A549 (cell line): ENCODE data around the gene CCDC27. TPM values are rescaled to one million over a fixed set of nuclear protein-coding genes. Genes with fewer than 3 reads are reported as not detected.

ENCODE experiments used
- ATAC-seq, 2 experiments: fragments of 200-7000 bp in 1 of 2; fragments of >200 bp in 1 of 2; cut with Nextera tagmentation in 1 of 2; cut with Tn5 transposase in 1 of 2; 3 replicates each; pipeline versions ENCODE4 v1.8.0 to v1.9.1; 2018 to 2020; ENCODE audit warnings: mild to moderate bottlenecking in 1 of 2, moderate library complexity in 1 of 2
- CTCF ChIA-PET: fragments of 300-600 bp; sonication (Branson Sonifier 250); formaldehyde crosslinking; extraction: SDS; loops from one replicate; lab custom pipeline; 2021; ENCODE audit warnings: antibody characterized with exemption, inconsistent platforms; lab: Yijun Ruan, JAX
- POLR2A ChIA-PET: fragments of 350-600 bp; formaldehyde crosslinking; extraction: SDS; loops from one replicate; lab custom pipeline; 2021; ENCODE audit warnings: antibody characterized with exemption, inconsistent platforms; lab: Yijun Ruan, JAX
- DNase-seq, 2 experiments: peaks; one replicate each; pipeline versions ENCODE4 v3.0.0 to v3.0.0-alpha.2; 2011 to 2016; ENCODE audit warnings: low read depth in 1 of 2, low spot score in 1 of 2
- FAIRE-seq: peaks from 2 replicates; lab custom pipeline; 2011; peaks lifted over from hg19 to GRCh38; lab: Jason Lieb, UNC
- H3K27ac ChIP-seq, 2 experiments: fragments of >200 bp; sonication (Bioruptor Twin); formaldehyde crosslinking; 3 replicates each; pipeline ENCODE4 v1.5.1; 2016 to 2017
- H3K4me1 ChIP-seq: fragments of >200 bp; sonication (Bioruptor Twin); formaldehyde crosslinking; 3 replicates; pipeline ENCODE4 v1.6.1; 2016
- H3K4me2 ChIP-seq: fragments of >200 bp; sonication (Bioruptor Twin); formaldehyde crosslinking; 3 replicates; pipeline ENCODE4 v1.6.1; 2016
- H3K4me3 ChIP-seq: fragments of >200 bp; sonication (Bioruptor Twin); formaldehyde crosslinking; 3 replicates; pipeline ENCODE4 v1.5.1; 2016
- H3K9me3 ChIP-seq: fragments of >200 bp; sonication (Bioruptor Twin); formaldehyde crosslinking; 3 replicates; pipeline ENCODE4 v1.6.1; 2016
- CBX2 ChIP-seq: fragments of 200-600 bp; sonication (generic); IDR thresholded peaks from 2 replicates; pipeline ENCODE4 v1.6.1; 2016; ENCODE audit warnings: low read depth, mild to moderate bottlenecking, borderline replicate concordance
- CBX8 ChIP-seq: fragments of 200-600 bp; sonication (generic); IDR thresholded peaks from 2 replicates; pipeline ENCODE4 v1.6.1; 2016
- CEBPB ChIP-seq, 2 experiments: fragments of >200 bp in 1 of 2; sonication (Bioruptor Twin) in 1 of 2; formaldehyde crosslinking in 1 of 2; IDR thresholded peaks; 2 replicates each; pipeline ENCODE4 v1.6.1; 2012 to 2016
- CHD4 ChIP-seq: fragments of 200-600 bp; sonication (generic); IDR thresholded peaks from 2 replicates; pipeline ENCODE4 v1.6.1; 2016; ENCODE audit warnings: antibody characterized with exemption, mild to moderate bottlenecking, borderline replicate concordance
- EP300 ChIP-seq, 2 experiments: fragments of >200 bp; sonication (Bioruptor Twin); formaldehyde crosslinking; IDR thresholded peaks; 2 replicates in 1 of 2; 3 replicates in 1 of 2; pipeline ENCODE4 v1.6.1; 2016 to 2017
- FOSL2 ChIP-seq, 2 experiments: fragments of 450-650 bp in 1 of 2; fragments of >200 bp in 1 of 2; sonication (Bioruptor Twin) in 1 of 2; formaldehyde crosslinking; IDR thresholded peaks; 2 replicates each; pipeline versions ENCODE4 v1.5.0 to v1.6.1; 2016 to 2020; ENCODE audit warnings: mild to moderate bottlenecking in 1 of 2, moderate library complexity in 1 of 2
- GATA3 ChIP-seq: IDR thresholded peaks from 2 replicates; pipeline ENCODE4 v1.6.1; 2012; ENCODE audit warnings: borderline replicate concordance
- HOXB13 ChIP-seq: fragments of 250-450 bp; sonication (Bioruptor Pico); IDR thresholded peaks from 2 replicates; pipeline ENCODE4 v1.5.0; 2020; ENCODE audit warnings: low read depth, mild to moderate bottlenecking, moderate library complexity
- HOXB5 ChIP-seq: fragments of 250-450 bp; sonication (Bioruptor Pico); IDR thresholded peaks from 2 replicates; pipeline ENCODE4 v1.5.0; 2020; ENCODE audit warnings: mild to moderate bottlenecking, moderate library complexity
- JUN ChIP-seq, 2 experiments: fragments of >200 bp; sonication (Bioruptor Twin); formaldehyde crosslinking; IDR thresholded peaks; 2 replicates in 1 of 2; 3 replicates in 1 of 2; pipeline ENCODE4 v1.6.1; 2016 to 2017
- MYC ChIP-seq: IDR thresholded peaks from 2 replicates; pipeline ENCODE4 v1.6.1; 2012; ENCODE audit warnings: mild to moderate bottlenecking, inconsistent platforms, low read length, improper control_type of control experiment, borderline replicate concordance
- NFE2L2 ChIP-seq: fragments of 150-350 bp; conservative IDR thresholded peaks from 2 replicates; pipeline ENCODE4 v1.6.1; 2014; ENCODE audit warnings: low read length
- NR3C1 ChIP-seq: fragments of >200 bp; sonication (Bioruptor Twin); formaldehyde crosslinking; IDR thresholded peaks from 3 replicates; pipeline ENCODE4 v1.6.1; 2017
- POLR2A ChIP-seq: IDR thresholded peaks from 2 replicates; pipeline ENCODE4 v1.6.1; 2012; ENCODE audit warnings: mild to moderate bottlenecking, low read length
- RAD21 ChIP-seq, 2 experiments: fragments of >200 bp in 1 of 2; sonication (Bioruptor Twin) in 1 of 2; formaldehyde crosslinking in 1 of 2; IDR thresholded peaks in 1 of 2; conservative IDR thresholded peaks in 1 of 2; 2 replicates in 1 of 2; 3 replicates in 1 of 2; pipeline ENCODE4 v1.6.1; 2012 to 2018; ENCODE audit warnings: inconsistent platforms in 1 of 2
- RFX5 ChIP-seq: fragments of 450-650 bp; IDR thresholded peaks from 2 replicates; pipeline ENCODE4 v1.7.1; 2014; ENCODE audit warnings: antibody characterized with exemption, mild to moderate bottlenecking, moderate library complexity
- RNF2 ChIP-seq: fragments of 200-600 bp; sonication (generic); IDR thresholded peaks from 2 replicates; pipeline ENCODE4 v1.6.1; 2016; ENCODE audit warnings: low read depth, mild to moderate bottlenecking, antibody characterized with exemption, moderate library complexity, borderline replicate concordance
- SREBF2 ChIP-seq: fragments of 450-650 bp; IDR thresholded peaks from 2 replicates; pipeline ENCODE4 v1.6.1; 2014; ENCODE audit warnings: mild to moderate bottlenecking, moderate library complexity
- ZFP36 ChIP-seq: fragments of 450-650 bp; IDR thresholded peaks from 2 replicates; pipeline ENCODE4 v1.6.1; 2014; ENCODE audit warnings: borderline replicate concordance; ENCODE audit not compliant: partially characterized antibody
- ZSCAN20 ChIP-seq: fragments of 250-450 bp; sonication (Bioruptor Pico); IDR thresholded peaks from 2 replicates; pipeline ENCODE4 v1.8.0; 2022; ENCODE audit warnings: mild to moderate bottlenecking, moderate library complexity
- WGBS: methylation state at CpG from one replicate; pipeline ENCODE4 v1.1.6; 2017; ENCODE audit errors: missing lambda C conversion rate; 5-methylcytosine and 5-hydroxymethylcytosine counted together
- polyA plus RNA-seq, 4 experiments: library from polyadenylated mRNA; depleted of rRNA in 3 of 4; stranded (reverse); fragments of >200 nt; fragmentation: RNase III in 1 of 4; extraction: RNeasy Plus Mini Kit Qiagen cat#74134 plus additional on column Dnase treatment in 1 of 4; gene quantifications; 2 replicates in 3 of 4; 3 replicates in 1 of 4; pipeline ENCODE4 v1.2.3, GENCODE V29; 2011 to 2017
- TF ChIP-seq, protein P1 (sequence below): IDR thresholded peaks from 2 replicates; pipeline ENCODE4 v1.6.1; 2012
- TF ChIP-seq, protein P2 (sequence below): IDR thresholded peaks from 2 replicates; pipeline ENCODE4 v1.6.1; 2012; ENCODE audit warnings: low read depth, borderline replicate concordance
- TF ChIP-seq, protein P3 (sequence below): fragments of 450-650 bp; IDR thresholded peaks from 2 replicates; pipeline ENCODE4 v1.6.1; 2014; ENCODE audit warnings: antibody characterized with exemption
- TF ChIP-seq, protein P4 (sequence below): IDR thresholded peaks from 2 replicates; pipeline ENCODE4 v1.6.1; 2012

The CCDC27 gene
- polyA plus RNA-seq, 2 of the 4 experiments (the other 2 are of a cell fraction) = not detected

DNA sequence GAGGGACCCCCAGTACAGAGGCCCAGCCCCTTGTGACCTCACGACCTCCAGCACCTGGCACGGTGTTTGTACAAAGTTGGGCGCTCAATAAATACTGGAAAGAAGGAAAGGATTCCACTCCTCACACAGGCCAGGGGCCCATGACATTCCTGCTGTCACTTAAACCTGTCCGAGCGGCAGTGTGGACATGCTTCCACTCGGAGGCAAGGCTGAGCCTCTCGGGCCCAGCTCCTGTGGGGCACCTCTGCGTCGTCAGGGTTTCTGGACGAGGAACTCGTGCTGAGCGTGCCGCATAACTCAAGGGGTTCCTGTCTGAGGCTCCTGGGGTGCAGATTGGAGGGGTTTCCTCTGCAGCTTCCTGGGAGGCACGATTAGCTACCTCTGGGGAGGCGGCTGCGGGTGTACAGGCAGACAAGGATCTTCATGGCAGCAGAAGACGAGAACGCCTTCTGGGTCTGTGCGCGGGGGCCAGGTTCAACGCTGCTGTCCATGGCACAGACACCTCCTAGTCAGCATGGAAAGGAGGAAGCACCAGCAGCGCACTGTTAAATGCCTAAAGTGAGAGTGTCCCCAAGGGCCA lies 16.7 kb downstream of the CCDC27 start:
- CTCF ChIA-PET = interaction anchor here (0.6 to 1.6 kb wide), 4 partner anchors 8 to 73 kb away, joined by 3 to 4 read pairs (median 4); no protein-coding TSS in a partner anchor

DNA sequence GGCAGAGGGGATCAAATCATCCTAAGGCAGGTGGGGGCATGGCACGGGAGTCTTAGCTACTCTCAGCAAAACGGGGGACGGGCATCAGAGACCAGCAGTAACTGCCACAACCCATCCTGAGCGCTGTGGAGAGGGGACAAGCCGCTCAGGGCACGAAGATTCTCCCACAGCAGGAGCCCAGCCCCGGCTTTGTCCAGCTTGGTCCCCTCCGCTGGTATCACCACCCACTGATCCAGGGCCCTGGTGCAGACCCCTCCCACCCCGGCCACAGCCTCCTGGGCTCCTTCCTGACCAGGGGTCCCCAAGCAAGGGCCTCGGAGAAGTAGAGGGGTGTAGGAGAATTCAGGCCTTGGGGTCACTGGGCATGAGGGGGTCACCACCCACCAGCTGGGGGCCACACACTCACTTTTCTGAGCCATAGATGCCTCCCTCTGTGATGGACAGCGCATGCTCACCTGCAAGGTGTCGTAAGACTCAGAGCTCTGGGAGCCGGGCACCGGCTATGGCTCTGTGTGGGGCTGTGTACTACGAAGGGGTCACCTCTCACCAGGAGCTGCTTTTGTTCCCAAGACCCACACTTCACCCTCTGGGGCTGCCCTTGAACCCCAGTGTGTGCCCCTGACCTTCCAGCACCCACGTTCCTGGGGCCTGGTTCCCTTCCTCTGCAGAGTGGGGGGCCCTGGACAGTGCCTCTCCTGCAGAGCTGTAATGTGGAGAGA lies 18.0 kb downstream of the CCDC27 start:
- no peak for FAIRE-seq
- H3K4me3 ChIP-seq = no peak overlapping the region
- CTCF ChIA-PET = interaction anchor here (0.9 to 1.6 kb wide), 2 partner anchors 9 to 46 kb away, joined by 4 read pairs; no protein-coding TSS in a partner anchor

More for the DNA sequence above, 16.7 kb downstream of the CCDC27 start:
- WGBS = 75% methylated on average over 15 of the region's 22 CpGs
- no peak for FAIRE-seq
- H3K9me3 ChIP-seq = no peaks in the 10 kb centered on the region
- no peak overlapping the region for H3K4me2 ChIP-seq
- peaks cover 8% of the 10 kb centered on the region; the same call in 2 of the 3 replicates for H3K4me1 ChIP-seq
- no peak for DNase-seq
- no peak overlapping the region for H3K4me3 ChIP-seq
- TF ChIP-seq RFX5 (no peak), CBX2 (no peak), ZSCAN20 (CRISPR knock-in tag) (no peak), POLR2A (no peak), ZFP36 (no peak), CEBPB (IDR thresholded peaks at IDR 0.05) (no peak), JUN (IDR thresholded peaks at IDR 0.05) (no peak), SREBF2 (no peak), RNF2 (no peak), HOXB5 (CRISPR knock-in tag) (no peak), HOXB13 (CRISPR knock-in tag) (no peak), FOSL2 (IDR thresholded peaks at IDR 0.05) (no peak), FOSL2 (CRISPR knock-in tag; IDR thresholded peaks at IDR 0.05) (no peak), GATA3 (no peak), NR3C1 (no peak), CHD4 (no peak), RAD21 (conservative IDR thresholded peaks at IDR 0.05 in 1 of 2, IDR thresholded peaks at IDR 0.05 in 1 of 2) (no peak)
- TF ChIP-seq, protein P1, sequence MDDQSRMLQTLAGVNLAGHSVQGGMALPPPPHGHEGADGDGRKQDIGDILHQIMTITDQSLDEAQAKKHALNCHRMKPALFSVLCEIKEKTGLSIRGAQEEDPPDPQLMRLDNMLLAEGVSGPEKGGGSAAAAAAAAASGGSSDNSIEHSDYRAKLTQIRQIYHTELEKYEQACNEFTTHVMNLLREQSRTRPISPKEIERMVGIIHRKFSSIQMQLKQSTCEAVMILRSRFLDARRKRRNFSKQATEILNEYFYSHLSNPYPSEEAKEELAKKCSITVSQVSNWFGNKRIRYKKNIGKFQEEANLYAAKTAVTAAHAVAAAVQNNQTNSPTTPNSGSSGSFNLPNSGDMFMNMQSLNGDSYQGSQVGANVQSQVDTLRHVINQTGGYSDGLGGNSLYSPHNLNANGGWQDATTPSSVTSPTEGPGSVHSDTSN = no peak
- TF ChIP-seq, protein P2, sequence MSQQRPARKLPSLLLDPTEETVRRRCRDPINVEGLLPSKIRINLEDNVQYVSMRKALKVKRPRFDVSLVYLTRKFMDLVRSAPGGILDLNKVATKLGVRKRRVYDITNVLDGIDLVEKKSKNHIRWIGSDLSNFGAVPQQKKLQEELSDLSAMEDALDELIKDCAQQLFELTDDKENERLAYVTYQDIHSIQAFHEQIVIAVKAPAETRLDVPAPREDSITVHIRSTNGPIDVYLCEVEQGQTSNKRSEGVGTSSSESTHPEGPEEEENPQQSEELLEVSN = no peak
- POLR2A ChIA-PET = no interaction called here
- no peak overlapping the region for H3K27ac ChIP-seq
- no peak for ATAC-seq

More for the DNA sequence above, 18.0 kb downstream of the CCDC27 start:
- POLR2A ChIA-PET = no interaction called here
- Histone ChIP-seq H3K4me2 (no peak overlapping the region), H3K4me1 (peaks cover 8% of the 10 kb centered on the region), H3K9me3 (no peaks in the 10 kb centered on the region), H3K27ac (no peak overlapping the region)
- WGBS = 67% methylated on average over 5 of the region's 16 CpGs
- TF ChIP-seq CBX2 (no peak), RNF2 (no peak), JUN (IDR thresholded peaks at IDR 0.05) (no peak), ZSCAN20 (CRISPR knock-in tag) (no peak), CHD4 (no peak), EP300 (IDR thresholded peaks at IDR 0.05) (no peak), NFE2L2 (no peak), CBX8 (no peak), MYC (no peak)
- TF ChIP-seq, protein P3, sequence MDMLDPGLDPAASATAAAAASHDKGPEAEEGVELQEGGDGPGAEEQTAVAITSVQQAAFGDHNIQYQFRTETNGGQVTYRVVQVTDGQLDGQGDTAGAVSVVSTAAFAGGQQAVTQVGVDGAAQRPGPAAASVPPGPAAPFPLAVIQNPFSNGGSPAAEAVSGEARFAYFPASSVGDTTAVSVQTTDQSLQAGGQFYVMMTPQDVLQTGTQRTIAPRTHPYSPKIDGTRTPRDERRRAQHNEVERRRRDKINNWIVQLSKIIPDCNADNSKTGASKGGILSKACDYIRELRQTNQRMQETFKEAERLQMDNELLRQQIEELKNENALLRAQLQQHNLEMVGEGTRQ = no peak
- TF ChIP-seq, protein P4, sequence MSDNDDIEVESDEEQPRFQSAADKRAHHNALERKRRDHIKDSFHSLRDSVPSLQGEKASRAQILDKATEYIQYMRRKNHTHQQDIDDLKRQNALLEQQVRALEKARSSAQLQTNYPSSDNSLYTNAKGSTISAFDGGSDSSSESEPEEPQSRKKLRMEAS = no peak
- ATAC-seq = no peak
- no peak for DNase-seq
